ENCODE measurements around the gene KRTAP19-1.

DNA sequence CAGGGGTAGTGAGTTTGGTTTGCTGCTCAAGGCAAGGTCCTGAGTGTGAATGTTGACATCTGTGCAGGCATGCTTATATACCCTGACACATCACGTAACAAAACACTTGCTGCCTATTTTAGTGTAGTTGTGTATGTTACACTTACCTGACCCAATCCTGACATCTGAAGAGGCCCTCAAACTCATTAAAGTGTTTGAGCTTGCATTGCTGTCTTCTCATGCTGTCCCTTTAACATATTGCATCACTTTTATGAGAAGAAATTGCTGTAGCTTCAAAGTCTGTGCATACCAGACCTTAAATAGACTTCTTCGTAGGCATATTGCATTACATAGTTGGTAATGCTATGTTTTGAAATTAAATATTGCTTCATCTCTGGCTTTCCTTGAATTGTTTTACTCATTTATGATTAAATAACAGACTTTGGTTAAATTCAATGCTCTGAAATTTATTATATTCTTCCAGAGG is 11.8 kb upstream of the KRTAP19-1 start, which contains the start of gene KRTAP19-3:
- TF ChIP-seq, protein P1, sequence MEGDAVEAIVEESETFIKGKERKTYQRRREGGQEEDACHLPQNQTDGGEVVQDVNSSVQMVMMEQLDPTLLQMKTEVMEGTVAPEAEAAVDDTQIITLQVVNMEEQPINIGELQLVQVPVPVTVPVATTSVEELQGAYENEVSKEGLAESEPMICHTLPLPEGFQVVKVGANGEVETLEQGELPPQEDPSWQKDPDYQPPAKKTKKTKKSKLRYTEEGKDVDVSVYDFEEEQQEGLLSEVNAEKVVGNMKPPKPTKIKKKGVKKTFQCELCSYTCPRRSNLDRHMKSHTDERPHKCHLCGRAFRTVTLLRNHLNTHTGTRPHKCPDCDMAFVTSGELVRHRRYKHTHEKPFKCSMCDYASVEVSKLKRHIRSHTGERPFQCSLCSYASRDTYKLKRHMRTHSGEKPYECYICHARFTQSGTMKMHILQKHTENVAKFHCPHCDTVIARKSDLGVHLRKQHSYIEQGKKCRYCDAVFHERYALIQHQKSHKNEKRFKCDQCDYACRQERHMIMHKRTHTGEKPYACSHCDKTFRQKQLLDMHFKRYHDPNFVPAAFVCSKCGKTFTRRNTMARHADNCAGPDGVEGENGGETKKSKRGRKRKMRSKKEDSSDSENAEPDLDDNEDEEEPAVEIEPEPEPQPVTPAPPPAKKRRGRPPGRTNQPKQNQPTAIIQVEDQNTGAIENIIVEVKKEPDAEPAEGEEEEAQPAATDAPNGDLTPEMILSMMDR (IDR thresholded peaks at IDR 0.05): no peak
- no peak for TF ChIP-seq POLR2A (IDR thresholded peaks at IDR 0.05)

Data from testis (tissue), 2 donors.